Measurements from ENCODE around the gene KRT14. TPM values are rescaled to one million over a fixed set of nuclear protein-coding genes. Genes with fewer than 3 reads are reported as not detected.

The KRT14 gene
- total RNA-seq, result 100 to 1,000 TPM in 2 of 3 donors, under 1 TPM in 1; 0.80 to 692 (median 388) TPM

DNA sequence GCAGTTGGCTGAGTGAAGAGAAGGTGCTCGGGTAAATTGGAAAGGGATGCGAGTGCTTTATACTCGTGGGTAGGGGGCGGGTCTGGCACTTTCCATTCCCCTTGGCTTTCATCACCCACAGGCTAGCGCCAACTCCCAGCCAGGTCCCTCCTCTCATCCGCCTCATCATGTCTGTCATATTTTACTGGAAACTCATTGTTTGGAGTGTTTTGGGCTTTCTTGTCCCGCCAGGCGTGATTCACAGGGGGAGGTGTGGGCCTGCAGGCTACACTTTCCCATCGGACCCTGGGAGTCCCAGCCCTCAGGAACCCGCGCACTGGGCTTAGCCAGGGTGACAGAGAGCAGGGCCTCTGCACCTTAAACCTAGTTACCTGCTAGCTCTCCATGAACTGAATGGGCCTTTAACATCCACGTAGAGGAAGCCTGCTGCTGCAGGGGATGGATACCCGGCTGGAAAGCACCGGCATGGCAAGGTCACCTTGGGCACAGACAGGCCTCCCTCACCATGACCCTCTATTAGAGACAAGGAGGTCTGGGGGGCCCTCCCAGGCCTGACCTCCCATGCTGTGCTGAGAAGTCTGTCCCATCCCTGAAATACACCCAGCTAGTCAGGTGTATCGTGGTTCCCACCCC lies at the start of gene KRT14:
Gene KRT14 (minus strand): TSS at position 33 of the 633 bp plus-strand sequence. CDS start 61 bp downstream, outside the sequence.
- TF ChIP-seq, protein P1, sequence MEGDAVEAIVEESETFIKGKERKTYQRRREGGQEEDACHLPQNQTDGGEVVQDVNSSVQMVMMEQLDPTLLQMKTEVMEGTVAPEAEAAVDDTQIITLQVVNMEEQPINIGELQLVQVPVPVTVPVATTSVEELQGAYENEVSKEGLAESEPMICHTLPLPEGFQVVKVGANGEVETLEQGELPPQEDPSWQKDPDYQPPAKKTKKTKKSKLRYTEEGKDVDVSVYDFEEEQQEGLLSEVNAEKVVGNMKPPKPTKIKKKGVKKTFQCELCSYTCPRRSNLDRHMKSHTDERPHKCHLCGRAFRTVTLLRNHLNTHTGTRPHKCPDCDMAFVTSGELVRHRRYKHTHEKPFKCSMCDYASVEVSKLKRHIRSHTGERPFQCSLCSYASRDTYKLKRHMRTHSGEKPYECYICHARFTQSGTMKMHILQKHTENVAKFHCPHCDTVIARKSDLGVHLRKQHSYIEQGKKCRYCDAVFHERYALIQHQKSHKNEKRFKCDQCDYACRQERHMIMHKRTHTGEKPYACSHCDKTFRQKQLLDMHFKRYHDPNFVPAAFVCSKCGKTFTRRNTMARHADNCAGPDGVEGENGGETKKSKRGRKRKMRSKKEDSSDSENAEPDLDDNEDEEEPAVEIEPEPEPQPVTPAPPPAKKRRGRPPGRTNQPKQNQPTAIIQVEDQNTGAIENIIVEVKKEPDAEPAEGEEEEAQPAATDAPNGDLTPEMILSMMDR (IDR thresholded peaks at IDR 0.05), result no peak
- no peak for TF ChIP-seq POLR2AphosphoS5 (IDR thresholded peaks at IDR 0.05)
- no peak for TF ChIP-seq POLR2A (IDR thresholded peaks at IDR 0.05)
- intact Hi-C loops (cut with DNase I; ENCODE audit: low total_unique reads), result no loop called here
- Histone ChIP-seq H3K27me3 (no peaks in the 10 kb centered on the region), H3K4me3 (peak within 1 kb of the TSS in 2 of 3 donors; percentile 52 to 60), H3K36me3 (no peaks in the 10 kb centered on the region), H3K9me3 (no peaks in the 10 kb centered on the region), H3K4me1 (no peaks in the 10 kb centered on the region), H3K27ac (peak within 1 kb of the TSS; percentile 82 to 90)
- DNase-seq (ENCODE audit: low spot score in 2 of 2), result peak in 1 of 2 donors; percentile 83

DNA sequence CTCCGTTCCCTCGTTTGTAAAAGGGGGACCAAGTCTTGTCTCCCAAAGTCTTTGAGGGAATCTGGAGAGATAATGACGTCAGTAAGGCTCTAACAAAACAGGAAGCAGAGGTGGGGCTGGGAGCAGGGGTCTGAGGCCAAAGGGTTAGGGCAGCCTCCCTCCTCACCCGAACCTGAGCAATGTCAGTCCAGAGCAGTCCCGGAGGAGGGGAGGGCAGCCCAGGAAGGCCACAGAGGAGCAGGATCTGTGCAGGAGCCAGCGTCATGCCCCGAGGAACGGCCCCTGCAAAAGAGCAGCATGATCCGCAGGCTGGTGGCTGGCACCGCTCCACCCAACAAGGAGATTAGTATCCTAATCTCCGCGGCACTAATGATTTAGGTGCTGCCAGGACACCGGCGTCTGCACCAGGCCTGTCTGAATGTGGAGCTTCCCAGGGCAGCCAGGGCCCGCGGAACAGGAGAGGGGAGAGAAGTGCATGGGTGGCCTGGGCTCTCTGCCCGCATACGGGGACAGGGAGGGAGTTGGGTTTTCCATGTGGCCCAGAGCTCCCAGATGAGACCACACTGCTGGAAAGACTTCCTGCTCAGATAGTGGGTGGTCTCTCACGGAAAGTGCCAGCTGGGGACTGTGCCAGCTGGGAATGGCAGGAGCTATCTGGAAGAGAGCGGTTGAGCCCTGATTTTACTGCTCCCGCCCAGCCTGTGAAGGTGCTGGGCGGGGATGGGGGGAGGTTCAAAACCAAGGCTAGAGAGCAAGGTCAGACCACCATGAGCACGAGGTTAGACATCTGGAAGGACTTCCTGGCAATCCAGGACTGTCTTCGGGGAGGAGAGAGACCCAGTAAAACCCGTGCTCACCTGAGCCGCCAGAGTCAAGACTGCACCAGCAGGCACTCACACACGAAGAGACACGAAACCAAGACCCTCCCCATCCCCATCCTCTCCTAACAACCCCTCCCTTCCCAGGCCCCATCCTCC lies 48.7 kb upstream of the KRT14 start:
- Histone ChIP-seq H3K27me3 (no peaks in the 10 kb centered on the region), H3K4me1 (peaks cover 0 to 6% of the 10 kb centered on the region in 2 donors), H3K4me3 (peak overlapping the region in 1 of 3 donors; percentile 52), H3K27ac (peak overlapping the region; percentile 43 to 68), H3K9me3 (no peaks in the 10 kb centered on the region), H3K36me3 (no peaks in the 10 kb centered on the region)
- DNase-seq (ENCODE audit: low spot score in 2 of 2), result no peak
- intact Hi-C loops (cut with DNase I; ENCODE audit: low total_unique reads), result loop anchor here (10.0 kb wide), 1 partner anchor 81 kb away; no protein-coding TSS in a partner anchor
- TF ChIP-seq POLR2AphosphoS5 (IDR thresholded peaks at IDR 0.05), result no peak
- TF ChIP-seq, protein P1 (IDR thresholded peaks at IDR 0.05), result no peak
- TF ChIP-seq POLR2A (IDR thresholded peaks at IDR 0.05), result no peak

DNA sequence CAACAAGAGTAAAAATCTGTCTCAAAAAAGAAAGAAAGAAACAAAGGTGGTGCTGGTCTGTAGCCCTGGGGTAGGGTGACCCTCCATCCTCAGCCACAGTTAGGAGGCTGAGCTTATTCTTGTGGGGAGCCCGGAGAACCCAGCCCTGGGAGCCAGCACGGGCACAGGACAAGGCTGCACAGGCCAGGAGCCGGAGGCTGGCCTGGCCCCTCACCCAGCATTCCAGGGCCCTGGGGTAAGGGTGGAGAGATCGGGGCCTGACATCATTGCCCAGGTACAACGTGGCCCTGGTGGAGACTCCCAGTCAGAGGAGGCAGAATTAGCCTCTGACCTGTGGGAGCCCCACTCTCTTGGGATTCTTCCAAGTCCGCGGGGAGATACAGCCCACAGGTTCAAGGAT lies 47.9 kb upstream of the KRT14 start:
- Histone ChIP-seq H3K4me3 (peak overlapping the region in 1 of 3 donors; percentile 52), H3K27ac (peak overlapping the region; percentile 43 to 68)

DNA sequence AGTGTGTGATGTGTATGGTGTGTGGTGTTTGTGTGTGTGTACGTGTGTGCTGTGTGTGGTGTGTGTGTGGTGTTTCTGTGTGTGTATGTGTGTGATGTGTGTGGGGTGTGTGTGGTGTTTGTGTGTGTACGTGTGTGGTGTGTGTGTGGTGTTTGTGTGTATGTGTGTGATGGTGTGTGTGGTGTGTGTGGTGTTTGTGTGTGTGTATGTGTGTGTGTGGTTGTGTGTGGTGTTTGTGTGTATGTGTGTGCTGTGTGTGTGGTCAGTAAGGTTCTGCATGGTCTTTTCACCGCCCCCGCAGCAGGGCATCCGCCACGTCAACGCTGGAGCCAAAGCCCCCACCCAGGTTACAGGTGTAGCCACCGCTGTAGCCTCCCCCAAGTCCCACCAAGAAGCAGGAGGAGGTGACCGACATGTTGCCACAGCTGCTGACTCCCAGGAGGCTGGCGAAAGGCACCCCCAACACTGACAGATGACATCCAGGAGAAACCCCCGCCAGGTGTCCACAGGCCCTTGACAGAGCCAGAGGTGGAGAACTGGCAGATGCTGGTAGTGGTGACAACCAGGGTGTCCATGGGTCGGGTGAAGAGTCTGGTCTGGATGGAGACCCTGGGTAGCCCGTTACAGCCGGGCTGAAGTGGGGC lies 47.0 kb upstream of the KRT14 start:
- TF ChIP-seq POLR2AphosphoS5 (IDR thresholded peaks at IDR 0.05) (no peak), POLR2A (IDR thresholded peaks at IDR 0.05) (no peak)
- TF ChIP-seq, protein P1 (IDR thresholded peaks at IDR 0.05), result no peak
- Histone ChIP-seq H3K27me3 (no peaks in the 10 kb centered on the region), H3K27ac (peak overlapping the region in 1 of 2 donors; percentile 68), H3K36me3 (no peaks in the 10 kb centered on the region), H3K4me1 (peaks cover 0 to 6% of the 10 kb centered on the region in 2 donors), H3K9me3 (no peaks in the 10 kb centered on the region), H3K4me3 (no peak overlapping the region)
- intact Hi-C loops (cut with DNase I; ENCODE audit: low total_unique reads), result loop anchor here (10.0 kb wide), 1 partner anchor 79 kb away; no protein-coding TSS in a partner anchor
- no peak for DNase-seq (ENCODE audit: low spot score in 2 of 2)

More for the DNA sequence above, 47.9 kb upstream of the KRT14 start:
- Histone ChIP-seq H3K36me3 (no peaks in the 10 kb centered on the region), H3K9me3 (no peaks in the 10 kb centered on the region), H3K27me3 (no peaks in the 10 kb centered on the region), H3K4me1 (peaks cover 0 to 6% of the 10 kb centered on the region in 2 donors)
- TF ChIP-seq POLR2A (IDR thresholded peaks at IDR 0.05) (no peak), POLR2AphosphoS5 (IDR thresholded peaks at IDR 0.05) (no peak)
- TF ChIP-seq, protein P1 (IDR thresholded peaks at IDR 0.05), result no peak
- DNase-seq (ENCODE audit: low spot score in 2 of 2), result no peak
- intact Hi-C loops (cut with DNase I; ENCODE audit: low total_unique reads), result loop anchor here (10.0 kb wide), 1 partner anchor 80 kb away; no protein-coding TSS in a partner anchor
